Sigmoid colon (tissue), 4 donors: ENCODE data around the gene HIGD1B.

ENCODE experiments used
- EP300 ChIP-seq, 4 donors: sonication (generic); formaldehyde crosslinking; IDR thresholded peaks; one replicate each; pipeline ENCODE4 v1.6.1; 2017; ENCODE audit warnings: antibody characterized with exemption in 4 of 4
- POLR2A ChIP-seq, 2 donors: fragments of 450-650 bp; IDR thresholded peaks; one replicate each; pipeline ENCODE4 v1.6.1; 2016; ENCODE audit warnings: antibody characterized with exemption in 2 of 2, mild to moderate bottlenecking in 2 of 2, moderate library complexity in 2 of 2
- POLR2AphosphoS5 ChIP-seq, 4 donors: sonication (generic); formaldehyde crosslinking; IDR thresholded peaks; one replicate each; pipeline ENCODE4 v1.6.1; 2017; ENCODE audit warnings: antibody characterized with exemption in 4 of 4
- TF ChIP-seq, protein P1 (sequence below), 4 experiments: fragments of 450-650 bp in 3 of 4; fragments of 200-600 bp in 1 of 4; IDR thresholded peaks; one replicate each; pipeline ENCODE4 v1.5.1; 2016 to 2019; ENCODE audit warnings: antibody characterized with exemption in 4 of 4, mild to moderate bottlenecking in 3 of 4, moderate library complexity in 2 of 4

DNA sequence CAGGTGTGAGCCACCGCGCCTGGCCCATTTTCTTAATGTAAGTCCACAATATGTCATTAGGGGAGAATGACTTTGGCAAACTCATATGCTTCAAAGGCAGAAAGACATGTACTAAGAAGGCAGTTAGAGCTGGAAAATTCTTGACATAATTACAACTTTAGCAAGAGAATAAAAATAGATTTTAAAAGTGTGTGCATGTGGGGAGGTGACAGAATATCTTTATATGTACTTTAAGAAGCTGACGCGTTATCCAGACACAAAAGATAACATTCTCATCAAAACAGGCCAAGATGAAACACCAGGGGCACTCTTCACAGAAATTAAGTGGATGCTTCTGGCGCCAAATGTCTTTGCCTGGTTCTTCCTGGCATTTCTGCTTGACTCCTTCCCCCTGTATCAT, 45.8 kb upstream of the HIGD1B start:
- TF ChIP-seq POLR2A (IDR thresholded peaks at IDR 0.05) (no peak), POLR2AphosphoS5 (IDR thresholded peaks at IDR 0.05) (peak in 3 of 4 donors; percentile 20 to 46 (median 45)), EP300 (IDR thresholded peaks at IDR 0.05) (peak in 2 of 4 donors; percentile 6 to 30)
- TF ChIP-seq, protein P1, sequence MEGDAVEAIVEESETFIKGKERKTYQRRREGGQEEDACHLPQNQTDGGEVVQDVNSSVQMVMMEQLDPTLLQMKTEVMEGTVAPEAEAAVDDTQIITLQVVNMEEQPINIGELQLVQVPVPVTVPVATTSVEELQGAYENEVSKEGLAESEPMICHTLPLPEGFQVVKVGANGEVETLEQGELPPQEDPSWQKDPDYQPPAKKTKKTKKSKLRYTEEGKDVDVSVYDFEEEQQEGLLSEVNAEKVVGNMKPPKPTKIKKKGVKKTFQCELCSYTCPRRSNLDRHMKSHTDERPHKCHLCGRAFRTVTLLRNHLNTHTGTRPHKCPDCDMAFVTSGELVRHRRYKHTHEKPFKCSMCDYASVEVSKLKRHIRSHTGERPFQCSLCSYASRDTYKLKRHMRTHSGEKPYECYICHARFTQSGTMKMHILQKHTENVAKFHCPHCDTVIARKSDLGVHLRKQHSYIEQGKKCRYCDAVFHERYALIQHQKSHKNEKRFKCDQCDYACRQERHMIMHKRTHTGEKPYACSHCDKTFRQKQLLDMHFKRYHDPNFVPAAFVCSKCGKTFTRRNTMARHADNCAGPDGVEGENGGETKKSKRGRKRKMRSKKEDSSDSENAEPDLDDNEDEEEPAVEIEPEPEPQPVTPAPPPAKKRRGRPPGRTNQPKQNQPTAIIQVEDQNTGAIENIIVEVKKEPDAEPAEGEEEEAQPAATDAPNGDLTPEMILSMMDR (IDR thresholded peaks at IDR 0.05) = no peak
